Thyroid gland (tissue), 4 donors: ENCODE measurements around the gene OPTC. TPM values are rescaled to one million over a fixed set of nuclear protein-coding genes. Genes with fewer than 3 reads are reported as not detected.
A peak's percentile ranks its signal among the peaks of the same experiment; 100 is the strongest.

Experiments
- DNase-seq, 2 donors: peaks; one replicate each; pipeline ENCODE4 v3.0.0-alpha.2; 2019
- H3K27ac ChIP-seq, 3 donors: fragments of 200-600 bp; sonication (generic); 1 replicate in 2 of 3; 2 replicates in 1 of 3; pipeline ENCODE4 v1.5.1; 2016 to 2019; ENCODE audit warnings: mild to moderate bottlenecking in 1 of 3, moderate library complexity in 1 of 3
- H3K27me3 ChIP-seq: fragments of 200-600 bp; sonication (generic); one replicate; pipeline ENCODE4 v1.5.1; 2019
- H3K36me3 ChIP-seq, 2 donors: fragments of 200-600 bp; sonication (generic); one replicate each; pipeline ENCODE4 v1.5.1; 2016 to 2019
- H3K4me1 ChIP-seq, 2 donors: fragments of 200-600 bp; sonication (generic); one replicate each; pipeline ENCODE4 v1.5.1; 2017 to 2019
- H3K4me3 ChIP-seq, 3 donors: fragments of 200-600 bp; sonication (generic); replicated peaks in 1 of 3; 1 replicate in 2 of 3; 2 replicates in 1 of 3; pipeline ENCODE4 v1.5.1; 2016; ENCODE audit warnings: mild to moderate bottlenecking in 1 of 3
- H3K9me3 ChIP-seq: fragments of 200-600 bp; sonication (generic); one replicate; pipeline ENCODE4 v1.5.1; 2017
- CTCF ChIP-seq, 6 experiments: fragments of 200-600 bp in 3 of 6; fragments of 450-650 bp in 3 of 6; sonication (generic) in 3 of 6; IDR thresholded peaks; one replicate each; pipeline ENCODE4 v1.5.1; 2016 to 2019; ENCODE audit warnings: antibody characterized with exemption in 6 of 6, mild to moderate bottlenecking in 2 of 6, inconsistent platforms in 1 of 6, moderate library complexity in 1 of 6
- POLR2A ChIP-seq, 2 donors: fragments of 450-650 bp; IDR thresholded peaks; one replicate each; pipeline ENCODE4 v1.6.1; 2017; ENCODE audit warnings: antibody characterized with exemption in 2 of 2, mild to moderate bottlenecking in 2 of 2, moderate library complexity in 1 of 2
- WGBS, 2 donors: methylation state at CpG; one replicate each; pipeline ENCODE4 v1.1.5; 2017; 5-methylcytosine and 5-hydroxymethylcytosine counted together
- intact Hi-C: fragments of 100-400 bp; cut with DNase I; formaldehyde crosslinking; loops from one replicate; pipeline ENCODE4 v1.15.1; 2023
- total RNA-seq, 4 donors: library from RNA; depleted of rRNA; stranded (reverse); fragments of >200 nt; gene quantifications; one replicate each; pipeline ENCODE4 v1.2.3, GENCODE V29; 2016

Gene OPTC
- total RNA-seq, 4 donors from 2014 or later = not detected

GRCh38 chr1:203461717-203462116 lies 32.2 kb upstream of the OPTC start:
- WGBS, 2 donors = 59 to 67% methylated on average over 5 of the region's 5 CpGs
- DNase-seq = no peak
- no peaks in the 10 kb centered on the region for H3K36me3 ChIP-seq
- peaks cover 17 to 37% of the 10 kb centered on the region in 2 donors for H3K4me1 ChIP-seq
- TF ChIP-seq POLR2A (IDR thresholded peaks at IDR 0.05) (no peak), CTCF (IDR thresholded peaks at IDR 0.05) (no peak)
- no peak overlapping the region for H3K4me3 ChIP-seq
- intact Hi-C loops = no loop called here
- H3K9me3 ChIP-seq = no peaks in the 10 kb centered on the region
- no peak overlapping the region for H3K27ac ChIP-seq
- no peaks in the 10 kb centered on the region for H3K27me3 ChIP-seq

- intact Hi-C loops = no loop called here
- Histone ChIP-seq H3K4me3 (no peak overlapping the region), H3K36me3 (no peaks in the 10 kb centered on the region), H3K9me3 (no peaks in the 10 kb centered on the region), H3K4me1 (peaks cover 21 to 42% of the 10 kb centered on the region in 2 donors), H3K27me3 (no peaks in the 10 kb centered on the region), H3K27ac (no peak overlapping the region)
- TF ChIP-seq CTCF (IDR thresholded peaks at IDR 0.05) = no peak
- TF ChIP-seq POLR2A (IDR thresholded peaks at IDR 0.05) = no peak
- WGBS, 2 donors = 83 to 100% methylated on average over 1 of the region's 1 CpG
- no peak for DNase-seq
These were observed 31.8 kb upstream of the OPTC start for GRCh38 chr1:203462143-203462542.

- Histone ChIP-seq H3K4me3 (no peak overlapping the region), H3K4me1 (peaks cover 23 to 49% of the 10 kb centered on the region in 2 donors), H3K27ac (peak overlapping the region in 1 of 3 donors; percentile 89), H3K27me3 (no peaks in the 10 kb centered on the region), H3K36me3 (no peaks in the 10 kb centered on the region), H3K9me3 (no peaks in the 10 kb centered on the region)
- TF ChIP-seq POLR2A (IDR thresholded peaks at IDR 0.05) = no peak
- no peak for TF ChIP-seq CTCF (IDR thresholded peaks at IDR 0.05)
- WGBS, 2 donors = 77% methylated on average over 6 of the region's 6 CpGs
- intact Hi-C loops = no loop called here
- DNase-seq = peak; percentile 54 to 57
These were observed 31.1 kb upstream of the OPTC start for GRCh38 chr1:203462878-203463277.

GRCh38 chr1:203463469-203464062 lies 30.4 kb upstream of the OPTC start:
- Histone ChIP-seq H3K4me3 (no peak overlapping the region), H3K9me3 (no peaks in the 10 kb centered on the region), H3K36me3 (no peaks in the 10 kb centered on the region), H3K4me1 (peaks cover 23 to 54% of the 10 kb centered on the region in 2 donors), H3K27ac (peak overlapping the region; percentile 44 to 89 (median 60)), H3K27me3 (no peaks in the 10 kb centered on the region)
- intact Hi-C loops = no loop called here
- TF ChIP-seq POLR2A (IDR thresholded peaks at IDR 0.05) (no peak), CTCF (IDR thresholded peaks at IDR 0.05) (peak in 1 of 6 experiments; percentile 35)
- whole genome bisulfite sequencing, 2 donors = 70 to 83% methylated on average over 7 of the region's 7 CpGs
- DNase-seq = peak in 1 of 2 donors; percentile 40

- no peak for TF ChIP-seq POLR2A (IDR thresholded peaks at IDR 0.05)
- DNase-seq = no peak
- Histone ChIP-seq H3K4me1 (peaks cover 23 to 55% of the 10 kb centered on the region in 2 donors), H3K9me3 (no peaks in the 10 kb centered on the region), H3K27me3 (no peaks in the 10 kb centered on the region), H3K36me3 (no peaks in the 10 kb centered on the region), H3K4me3 (no peak overlapping the region), H3K27ac (peak overlapping the region; percentile 14 to 89 (median 60))
- intact Hi-C loops = no loop called here
- WGBS, 2 donors = 57 to 71% methylated on average over 5 of the region's 5 CpGs
These were observed 29.7 kb upstream of the OPTC start for GRCh38 chr1:203464226-203464625.
